Skeletal muscle tissue (tissue), 4 donors: ENCODE measurements around the gene NUB1. TPM values are rescaled to one million over a fixed set of nuclear protein-coding genes. Genes with fewer than 3 reads are reported as not detected.

Source experiments
- H3K27ac ChIP-seq: one replicate; pipeline ENCODE4 v1.7.0; 2013; ENCODE audit warnings: mild to moderate bottlenecking, low read depth, low read length, inconsistent platforms
- H3K27me3 ChIP-seq, 3 donors: one replicate each; pipeline ENCODE4 v1.7.0; 2013; ENCODE audit warnings: low read length in 3 of 3; ENCODE audit not compliant: control insufficient read depth in 3 of 3, insufficient read depth in 3 of 3
- H3K36me3 ChIP-seq, 3 donors: one replicate each; pipeline ENCODE4 v1.7.0; 2013; ENCODE audit warnings: low read length in 3 of 3; ENCODE audit not compliant: control insufficient read depth in 3 of 3, insufficient read depth in 3 of 3
- H3K4me1 ChIP-seq, 3 donors: one replicate each; pipeline ENCODE4 v1.7.0; 2013; ENCODE audit warnings: low read length in 3 of 3, mild to moderate bottlenecking in 3 of 3; ENCODE audit not compliant: control insufficient read depth in 3 of 3, insufficient read depth in 3 of 3
- H3K4me3 ChIP-seq, 3 donors: one replicate each; pipeline ENCODE4 v1.7.0; 2013; ENCODE audit warnings: low read length in 3 of 3
- H3K9ac ChIP-seq, 3 donors: one replicate each; pipeline ENCODE4 v1.7.0; 2013; ENCODE audit warnings: low read length in 3 of 3, mild to moderate bottlenecking in 3 of 3, moderate library complexity in 2 of 3, low read depth in 1 of 3
- H3K9me3 ChIP-seq, 3 donors: one replicate each; pipeline ENCODE4 v1.7.0; 2013; ENCODE audit warnings: low read length in 3 of 3; ENCODE audit not compliant: control insufficient read depth in 3 of 3
- total RNA-seq: library from RNA; depleted of rRNA; stranded (reverse); fragments of >200 nt; gene quantifications from one replicate; pipeline ENCODE4 v1.2.3, GENCODE V29; 2014
- donor health status: Osteomylitis.

Gene NUB1
- total RNA-seq, 1 donor from 2014 or later: 20.9 TPM

DNA sequence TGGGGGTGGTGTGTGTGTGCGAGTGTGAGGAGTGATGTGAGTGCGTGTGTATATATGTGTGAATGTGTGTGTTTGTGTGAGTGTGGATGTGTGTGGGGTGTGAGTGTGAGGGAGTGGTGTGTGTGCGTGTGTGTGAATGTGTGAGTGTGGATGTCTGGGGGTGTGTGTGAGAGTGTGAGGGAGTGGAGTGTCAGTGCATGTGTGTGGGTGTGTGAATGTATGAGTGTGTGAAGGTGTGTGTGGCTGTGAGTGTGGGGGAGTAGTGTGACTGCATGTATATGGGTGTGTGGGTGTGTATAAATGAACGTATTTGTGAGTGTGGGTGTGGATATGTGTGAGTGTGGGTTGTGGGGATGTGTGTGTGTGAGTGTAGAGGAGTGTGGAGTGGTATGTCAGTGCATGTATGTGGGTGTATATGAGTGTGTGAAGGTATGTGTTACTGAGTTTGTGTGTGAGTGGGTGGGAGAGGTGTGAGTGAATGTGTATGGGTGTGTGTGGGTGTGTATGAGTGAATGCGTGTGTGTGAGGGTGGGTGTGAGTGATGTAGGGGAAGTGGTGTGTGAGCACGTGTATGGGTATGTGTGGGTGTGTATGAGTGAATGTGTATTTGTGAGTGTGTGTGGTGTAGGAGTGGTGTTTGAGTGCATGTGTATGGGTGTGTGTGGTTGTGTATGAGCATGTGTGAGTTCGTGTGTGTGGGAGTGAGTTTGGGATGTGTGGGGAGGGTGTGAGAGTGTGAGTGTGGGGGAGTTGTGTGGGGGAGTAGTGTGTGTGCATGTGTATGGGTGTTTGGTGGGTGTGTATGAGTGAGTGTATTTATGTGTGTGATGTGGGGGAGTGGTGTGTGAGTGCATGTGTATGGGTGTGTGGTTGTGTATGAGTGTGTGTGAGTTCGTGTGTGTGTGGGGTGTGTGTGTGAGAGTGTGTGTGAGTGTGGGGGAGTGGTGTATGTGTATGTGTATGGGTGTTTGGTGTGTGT lies 28.5 kb upstream of the NUB1 start:
- H3K27me3 ChIP-seq: peaks cover 0 to 4% (median 0%) of the 10 kb centered on the region in 3 donors
- H3K4me3 ChIP-seq: no peak overlapping the region
- no peaks in the 10 kb centered on the region for H3K9me3 ChIP-seq
- H3K36me3 ChIP-seq: no peaks in the 10 kb centered on the region
- no peak overlapping the region for H3K27ac ChIP-seq
- peaks cover 5 to 11% (median 10%) of the 10 kb centered on the region in 3 donors for H3K4me1 ChIP-seq
- no peak overlapping the region for H3K9ac ChIP-seq

DNA sequence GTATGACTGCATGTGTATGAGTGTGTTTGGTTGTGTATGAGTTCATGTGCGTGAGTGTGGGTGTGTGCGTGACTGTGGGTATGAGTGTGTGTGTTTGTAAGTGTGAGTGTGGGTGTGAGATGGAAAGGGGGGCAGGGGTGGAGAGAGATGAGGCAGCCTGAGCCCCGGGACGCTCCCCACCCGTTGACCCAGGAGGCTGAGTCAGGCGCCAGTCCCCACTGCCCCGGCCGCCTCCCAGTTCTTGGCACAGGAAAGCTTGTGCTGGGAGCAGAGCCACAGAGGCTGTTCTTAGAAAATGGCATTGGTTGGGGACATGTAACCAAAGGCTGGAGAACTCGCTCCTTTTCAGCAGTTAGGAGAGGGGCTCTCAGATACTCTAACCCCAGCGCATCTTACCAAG lies 27.8 kb upstream of the NUB1 start:
- no peaks in the 10 kb centered on the region for H3K9me3 ChIP-seq
- H3K27me3 ChIP-seq: peaks cover 0 to 4% (median 0%) of the 10 kb centered on the region in 3 donors
- H3K4me3 ChIP-seq: no peak overlapping the region
- H3K27ac ChIP-seq: no peak overlapping the region
- H3K36me3 ChIP-seq: no peaks in the 10 kb centered on the region
- peak overlapping the region in 1 of 3 donors; percentile 41 for H3K9ac ChIP-seq
- peaks cover 5 to 11% (median 10%) of the 10 kb centered on the region in 3 donors for H3K4me1 ChIP-seq

DNA sequence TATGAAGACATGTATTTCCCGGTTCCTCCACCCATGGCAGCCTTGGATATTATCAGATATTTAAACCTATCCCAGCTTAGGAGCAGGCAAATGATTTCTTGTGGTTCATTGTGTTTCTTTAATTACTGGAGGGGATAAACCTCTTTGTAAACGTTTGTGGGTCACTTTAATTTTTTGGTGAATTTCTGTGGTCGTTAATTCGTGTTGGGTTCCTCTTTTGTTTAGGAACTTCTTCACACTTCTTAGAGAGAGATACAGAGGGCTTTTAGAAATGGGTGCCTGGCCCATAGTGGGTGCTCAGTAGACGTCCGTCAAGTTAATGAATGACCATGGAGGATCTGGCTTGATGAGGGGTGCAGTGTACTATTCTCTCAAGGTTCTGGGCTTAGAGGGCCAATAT lies 27.2 kb upstream of the NUB1 start:
- Histone ChIP-seq H3K4me1 (peaks cover 5 to 11% (median 10%) of the 10 kb centered on the region in 3 donors), H3K27ac (no peak overlapping the region), H3K27me3 (peaks cover 0 to 4% (median 0%) of the 10 kb centered on the region in 3 donors)

DNA sequence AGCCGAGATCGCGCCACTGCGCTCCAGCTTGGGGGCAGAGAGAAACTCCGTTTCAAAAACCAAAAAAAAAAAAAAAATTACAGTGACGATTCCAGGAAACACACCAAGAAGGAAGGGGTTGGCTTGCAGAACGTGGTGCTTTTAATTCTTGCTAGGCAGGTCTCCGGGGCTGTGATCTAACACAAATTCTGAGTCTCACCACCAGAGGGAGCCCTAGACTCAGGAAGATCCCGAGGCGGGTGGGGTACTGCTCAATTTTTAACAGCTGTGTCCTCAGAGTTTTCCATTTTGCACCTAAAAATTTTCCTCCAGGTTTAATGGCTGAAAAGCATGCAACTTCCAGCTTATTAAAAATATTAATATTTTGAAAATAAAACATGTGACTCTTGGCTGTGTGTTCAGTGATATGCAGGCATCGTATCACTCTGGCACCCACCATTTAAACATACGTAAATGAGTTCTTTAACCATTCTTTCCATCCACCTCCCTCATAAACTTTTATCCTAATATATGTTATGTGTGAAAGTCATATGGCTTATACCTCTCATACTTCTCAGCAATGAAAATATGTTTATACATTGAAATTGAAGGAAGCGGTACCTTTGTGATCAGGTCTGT lies 26.5 kb upstream of the NUB1 start:
- H3K9ac ChIP-seq: peak overlapping the region in 1 of 3 donors; percentile 33
- peaks cover 0 to 4% (median 0%) of the 10 kb centered on the region in 3 donors for H3K9me3 ChIP-seq
- H3K27ac ChIP-seq: no peak overlapping the region
- H3K27me3 ChIP-seq: peaks cover 0 to 4% (median 0%) of the 10 kb centered on the region in 3 donors
- H3K4me1 ChIP-seq: peaks cover 5 to 11% (median 10%) of the 10 kb centered on the region in 3 donors
- H3K4me3 ChIP-seq: no peak overlapping the region
- no peaks in the 10 kb centered on the region for H3K36me3 ChIP-seq

More for the DNA sequence above, 27.2 kb upstream of the NUB1 start:
- Histone ChIP-seq H3K9me3 (no peaks in the 10 kb centered on the region), H3K4me3 (no peak overlapping the region), H3K9ac (peak overlapping the region in 2 of 3 donors; percentile 41 to 42), H3K36me3 (no peaks in the 10 kb centered on the region)

DNA sequence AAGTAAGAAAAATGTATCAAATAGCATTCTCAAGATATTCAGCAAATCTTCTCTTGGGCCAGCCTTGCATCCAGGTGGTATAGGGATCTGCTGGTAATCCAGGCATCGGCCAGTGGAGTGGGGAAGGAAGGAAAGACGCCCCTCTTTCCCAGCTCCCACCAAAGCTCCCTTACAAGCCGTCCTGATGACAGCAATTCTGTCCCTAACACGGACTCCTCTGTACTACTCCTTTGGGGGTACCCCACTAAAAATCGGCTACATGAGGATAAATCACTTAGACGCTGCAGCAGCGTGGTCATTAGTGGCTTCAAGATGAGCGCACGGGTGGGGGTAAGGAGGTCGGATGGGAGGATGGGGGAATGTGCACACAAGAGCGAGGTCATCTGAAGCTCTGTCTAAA lies 24.7 kb upstream of the NUB1 start:
- Histone ChIP-seq H3K4me3 (no peak overlapping the region), H3K9ac (no peak overlapping the region), H3K27me3 (peaks cover 0 to 4% (median 0%) of the 10 kb centered on the region in 3 donors), H3K36me3 (no peaks in the 10 kb centered on the region), H3K9me3 (peaks cover 0 to 4% (median 0%) of the 10 kb centered on the region in 3 donors), H3K4me1 (peaks cover 5 to 11% (median 10%) of the 10 kb centered on the region in 3 donors), H3K27ac (no peak overlapping the region)

DNA sequence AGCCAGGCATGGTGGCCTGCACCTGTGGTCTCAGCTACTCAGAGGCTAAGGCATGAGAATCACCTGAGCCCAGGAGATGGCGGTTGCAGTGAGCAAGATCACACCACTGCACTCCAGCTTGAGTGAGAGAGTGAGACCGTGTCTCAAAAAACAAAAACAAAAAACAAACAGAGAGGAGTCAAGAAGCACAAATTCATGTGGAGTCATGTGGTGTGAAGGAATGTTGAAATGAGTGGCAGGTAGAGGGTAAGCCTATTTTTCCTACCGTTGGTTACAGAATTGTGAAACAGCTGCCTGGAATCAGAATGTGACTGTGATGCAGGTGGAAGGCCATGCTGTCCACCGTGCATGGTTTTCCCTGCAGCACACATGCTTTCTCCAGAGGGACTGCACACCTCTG lies 23.7 kb upstream of the NUB1 start:
- peaks cover 0 to 4% (median 0%) of the 10 kb centered on the region in 3 donors for H3K27me3 ChIP-seq
- peaks cover 5 to 11% (median 10%) of the 10 kb centered on the region in 3 donors for H3K4me1 ChIP-seq
- no peak overlapping the region for H3K9ac ChIP-seq
- no peak overlapping the region for H3K4me3 ChIP-seq
- no peaks in the 10 kb centered on the region for H3K36me3 ChIP-seq
- no peak overlapping the region for H3K27ac ChIP-seq
- H3K9me3 ChIP-seq: peaks cover 0 to 4% (median 0%) of the 10 kb centered on the region in 3 donors

DNA sequence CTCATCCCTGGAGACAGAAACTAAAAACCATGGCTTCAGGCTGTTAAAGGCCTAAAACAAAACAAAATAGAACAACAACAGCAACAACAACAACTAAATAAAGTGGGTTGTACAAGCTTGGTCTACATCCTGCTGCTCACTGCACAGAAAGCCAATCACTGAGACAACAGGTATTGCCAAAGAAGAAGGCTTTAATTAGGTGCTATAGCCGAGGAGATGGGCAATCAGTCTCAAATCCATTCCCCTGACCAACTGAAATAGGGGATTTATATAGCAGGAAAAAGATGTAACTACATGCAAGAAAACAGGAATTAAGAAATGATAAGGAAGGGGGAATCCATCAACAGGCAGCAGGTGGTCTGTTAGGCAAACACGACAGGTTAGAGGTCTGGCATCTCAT lies 22.4 kb upstream of the NUB1 start:
- H3K9ac ChIP-seq: no peak overlapping the region
- no peaks in the 10 kb centered on the region for H3K36me3 ChIP-seq
- peaks cover 3 to 5% (median 4%) of the 10 kb centered on the region in 3 donors for H3K4me1 ChIP-seq
- peaks cover 0 to 4% (median 0%) of the 10 kb centered on the region in 3 donors for H3K9me3 ChIP-seq
- H3K27me3 ChIP-seq: no peaks in the 10 kb centered on the region
- H3K27ac ChIP-seq: no peak overlapping the region
- no peak overlapping the region for H3K4me3 ChIP-seq

DNA sequence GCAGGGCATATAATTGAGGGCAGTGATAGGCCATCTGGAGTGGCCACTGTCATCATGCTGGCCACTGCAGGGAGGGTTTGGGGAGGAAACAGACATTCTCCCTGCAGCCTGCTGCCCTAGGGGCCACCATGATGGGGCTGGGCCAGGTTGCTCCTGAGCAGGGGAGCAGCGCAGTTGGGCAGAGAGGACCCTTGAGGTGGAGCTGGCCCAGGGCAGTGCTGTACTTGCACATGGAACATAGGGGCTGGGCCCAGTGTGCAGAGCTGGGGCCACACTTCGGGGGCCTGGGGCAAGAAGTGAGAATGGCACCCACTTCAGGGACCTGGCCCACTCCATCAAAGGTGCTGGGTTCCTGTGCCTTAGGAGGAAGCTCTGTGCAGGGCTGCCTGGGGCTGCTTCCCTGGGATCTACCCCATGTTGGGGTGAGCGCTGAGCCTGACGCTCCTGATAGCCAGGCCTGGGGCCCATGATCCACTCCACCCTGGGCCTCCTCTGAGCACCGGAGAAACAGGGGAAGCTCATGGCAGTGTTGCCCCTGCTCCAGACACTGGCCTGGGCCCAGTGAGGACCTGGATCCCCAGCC lies 21.3 kb upstream of the NUB1 start:
- Histone ChIP-seq H3K4me3 (no peak overlapping the region), H3K27me3 (no peaks in the 10 kb centered on the region), H3K36me3 (no peaks in the 10 kb centered on the region), H3K4me1 (no peaks in the 10 kb centered on the region), H3K27ac (no peak overlapping the region), H3K9me3 (peaks cover 0 to 4% (median 0%) of the 10 kb centered on the region in 3 donors), H3K9ac (no peak overlapping the region)

DNA sequence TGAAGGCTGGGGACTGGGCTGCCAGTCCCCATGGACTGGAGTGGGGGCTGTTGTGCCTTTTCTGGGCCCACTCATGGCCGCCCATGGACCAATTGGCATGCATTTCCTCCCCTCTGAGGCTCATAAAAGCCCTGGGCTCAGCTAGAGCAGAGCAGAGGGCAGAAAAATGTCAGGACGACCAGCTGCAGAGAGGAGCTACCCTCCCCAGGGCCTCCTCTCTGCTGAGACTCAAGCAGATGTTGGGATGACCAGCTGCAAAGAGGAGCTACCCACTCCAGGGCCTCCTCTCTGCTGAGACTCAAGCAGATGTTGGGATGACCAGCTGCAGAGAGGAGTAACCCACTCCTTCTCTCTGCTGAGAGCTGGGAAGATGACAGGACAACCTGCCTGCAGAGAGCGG lies 20.3 kb upstream of the NUB1 start:
- Histone ChIP-seq H3K9me3 (peaks cover 0 to 4% (median 0%) of the 10 kb centered on the region in 3 donors), H3K4me1 (no peaks in the 10 kb centered on the region), H3K27ac (no peak overlapping the region), H3K36me3 (no peaks in the 10 kb centered on the region), H3K4me3 (no peak overlapping the region), H3K27me3 (no peaks in the 10 kb centered on the region), H3K9ac (no peak overlapping the region)
